ENCODE results near the gene GPX2. TPM values are rescaled to one million over a fixed set of nuclear protein-coding genes. Genes with fewer than 3 reads are reported as not detected.

Gene GPX2
- total RNA-seq, 1 experiment from 2014 or later, result 4.3 TPM

- POLR2A ChIA-PET (ENCODE audit: unreplicated experiment), result interaction anchor here (0.7 kb wide), 2 partner anchors 244 to 251 kb away, joined by 7 to 9 read pairs; no protein-coding TSS in a partner anchor
- BruUV-seq (replicated peaks), result no TSS peak
Observed at GRCh38 chr14:64910847-64911495, 31.6 kb downstream of the GPX2 start.

GRCh38 chr14:64906022-64906421, 36.5 kb downstream of the GPX2 start:
- BruUV-seq (replicated peaks), result no TSS peak

More at GRCh38 chr14:64910847-64911495, 31.6 kb downstream of the GPX2 start:
- Histone ChIP-seq H3K9me3 (ENCODE audit: low read length) (no peaks in the 10 kb centered on the region), H3K36me3 (ENCODE audit: low read depth, low read length) (no peaks in the 10 kb centered on the region), H3K4me2 (ENCODE audit: low read length) (peak overlapping the region; percentile 33), H3K9ac (ENCODE audit: low read length) (no peak overlapping the region), H3K27ac (ENCODE audit: low read length) (no peak overlapping the region), H3K4me3 (ENCODE audit: low read length) (no peak overlapping the region), H3F3A (ENCODE audit: low read length, unreplicated experiment) (no peaks in the 10 kb centered on the region), H3K4me1 (ENCODE audit: insufficient read depth, low read length) (peaks cover 14% of the 10 kb centered on the region), H3K9me2 (replicated peaks; ENCODE audit: low read length) (no peaks in the 10 kb centered on the region), H2AFZ (ENCODE audit: low read length) (peak overlapping the region; percentile 56), H3K79me2 (ENCODE audit: low read length) (peaks cover 17% of the 10 kb centered on the region), H4K20me1 (ENCODE audit: low read length) (0 out of 2 replicates have a peak, but pooled peaks cover 2% of the 10 kb centered on the region), H3K27me3 (ENCODE audit: low read length) (no peaks in the 10 kb centered on the region)
- ATAC-seq, result peak; percentile 10; the same call in 1 of the 2 replicates
- TF ChIP-seq EZH2 (IDR thresholded peaks at IDR 0.05; ENCODE audit: low read length, unreplicated experiment), result no peak
- TF ChIP-seq CTCF (conservative IDR thresholded peaks at IDR 0.05; ENCODE audit: low read depth, low read length), result peak; percentile 79
- intact Hi-C loops (cut with micrococcal nuclease), result loop anchor here (5.0 kb wide), 1 partner anchor 104 kb away; no protein-coding TSS in a partner anchor
- CTCF ChIA-PET, result interaction anchor here (0.6 to 1.6 kb wide), 18 partner anchors 9 to 433 kb away, joined by 3 to 18 read pairs (median 4); no protein-coding TSS in a partner anchor
- DNase-seq, result peak; percentile 60

GRCh38 chr14:64899958-64900357, 42.6 kb downstream of the GPX2 start:
- H3K4me1 ChIP-seq (ENCODE audit: insufficient read depth, low read length), result no peaks in the 10 kb centered on the region
- POLR2A ChIA-PET (ENCODE audit: unreplicated experiment), result interaction anchor here (0.5 to 0.6 kb wide), 4 partner anchors 67 to 462 kb away, joined by 3 to 5 read pairs (median 3); no protein-coding TSS in a partner anchor
- no peak overlapping the region for H2AFZ ChIP-seq (ENCODE audit: low read length)
- H3K27ac ChIP-seq (ENCODE audit: low read length), result no peak overlapping the region
- BruUV-seq (replicated peaks), result no TSS peak
- H3K9me2 ChIP-seq (replicated peaks; ENCODE audit: low read length), result no peaks in the 10 kb centered on the region
- H3K4me3 ChIP-seq (ENCODE audit: low read length), result no peak overlapping the region
- H3K79me2 ChIP-seq (ENCODE audit: low read length), result no peaks in the 10 kb centered on the region
- CTCF ChIA-PET, result no interaction called here
- H3F3A ChIP-seq (ENCODE audit: low read length, unreplicated experiment), result no peaks in the 10 kb centered on the region
- no peaks in the 10 kb centered on the region for H4K20me1 ChIP-seq (ENCODE audit: low read length)
- no peak for DNase-seq
- no peaks in the 10 kb centered on the region for H3K9me3 ChIP-seq (ENCODE audit: low read length)
- H3K36me3 ChIP-seq (ENCODE audit: low read depth, low read length), result no peaks in the 10 kb centered on the region
- H3K27me3 ChIP-seq (ENCODE audit: low read length), result 0 out of 2 replicates have a peak, but pooled peaks cover 11% of the 10 kb centered on the region
- TF ChIP-seq CTCF (conservative IDR thresholded peaks at IDR 0.05; ENCODE audit: low read depth, low read length) (no peak), EZH2phosphoT487 (IDR thresholded peaks at IDR 0.05; ENCODE audit: borderline replicate concordance, low read length) (no peak), EZH2 (IDR thresholded peaks at IDR 0.05; ENCODE audit: low read length, unreplicated experiment) (no peak)
- intact Hi-C loops (cut with micrococcal nuclease), result loop anchor here (10.0 kb wide), 1 partner anchor 555 kb away; no protein-coding TSS in a partner anchor
- H3K4me2 ChIP-seq (ENCODE audit: low read length), result no peak overlapping the region
- no peak for ATAC-seq
- no peak overlapping the region for H3K9ac ChIP-seq (ENCODE audit: low read length)

More at GRCh38 chr14:64906022-64906421, 36.5 kb downstream of the GPX2 start:
- ATAC-seq (no peak), DNase-seq (no peak)
- H3K79me2 ChIP-seq (ENCODE audit: low read length), result no peaks in the 10 kb centered on the region
- H4K20me1 ChIP-seq (ENCODE audit: low read length), result no peaks in the 10 kb centered on the region
- H3K9me3 ChIP-seq (ENCODE audit: low read length), result no peaks in the 10 kb centered on the region
- no peak overlapping the region for H3K27ac ChIP-seq (ENCODE audit: low read length)
- H3F3A ChIP-seq (ENCODE audit: low read length, unreplicated experiment), result no peaks in the 10 kb centered on the region
- ChIA-PET POLR2A (ENCODE audit: unreplicated experiment) (no interaction called here), CTCF (interaction anchor here (0.6 kb wide), 1 partner anchor 20 kb away, joined by 3 read pairs; no protein-coding TSS in a partner anchor)
- no peak for TF ChIP-seq EZH2phosphoT487 (IDR thresholded peaks at IDR 0.05; ENCODE audit: borderline replicate concordance, low read length)
- no peak overlapping the region for H3K4me3 ChIP-seq (ENCODE audit: low read length)
- H3K4me2 ChIP-seq (ENCODE audit: low read length), result no peak overlapping the region
- H3K27me3 ChIP-seq (ENCODE audit: low read length), result no peaks in the 10 kb centered on the region
- no peaks in the 10 kb centered on the region for H3K36me3 ChIP-seq (ENCODE audit: low read depth, low read length)
- no peak overlapping the region for H3K9ac ChIP-seq (ENCODE audit: low read length)
- no peaks in the 10 kb centered on the region for H3K9me2 ChIP-seq (replicated peaks; ENCODE audit: low read length)
- H3K4me1 ChIP-seq (ENCODE audit: insufficient read depth, low read length), result no peaks in the 10 kb centered on the region
- H2AFZ ChIP-seq (ENCODE audit: low read length), result no peak overlapping the region
- intact Hi-C loops (cut with micrococcal nuclease), result no loop called here

All from PC-3 (cell line).